OCI-LY7 (cell line): ENCODE results near the gene CETN1. TPM values are rescaled to one million over a fixed set of nuclear protein-coding genes. Genes with fewer than 3 reads are reported as not detected.

Experiments
- BruUV-seq: library from RNA; stranded (reverse); fragments of 400-500 nt; replicated peaks from 2 replicates; lab custom pipeline; 2021; lab: Mats Ljungman, UMichigan
- CTCF ChIA-PET: fragments of 300-600 bp; sonication (Branson Sonifier 250); formaldehyde crosslinking; loops from one replicate; lab custom pipeline; 2022; ENCODE audit warnings: antibody characterized with exemption; ENCODE audit not compliant: unreplicated experiment; lab: Charles Lee
- POLR2A ChIA-PET: fragments of 300-600 bp; sonication (Branson Sonifier 250); formaldehyde crosslinking; loops from one replicate; lab custom pipeline; 2022; ENCODE audit warnings: antibody characterized with exemption; lab: Charles Lee
- DNase-seq: peaks from one replicate; pipeline ENCODE4 v3.0.0-alpha.2; 2015; ENCODE audit warnings: low spot score
- H2AFZ ChIP-seq: fragments of 200-600 bp; sonication (generic), shearing (Covaris generic); 2 replicates; pipeline ENCODE4 v1.6.1; 2014; ENCODE audit warnings: mild to moderate bottlenecking, antibody characterized with exemption, low read length, moderate library complexity
- H3K27ac ChIP-seq: fragments of 200-600 bp; sonication (generic); 2 replicates; pipeline ENCODE4 v1.5.1; 2014; ENCODE audit warnings: mixed run types, low read depth, mild to moderate bottlenecking, moderate library complexity, low read length, inconsistent platforms; ENCODE audit not compliant: poor library complexity, severe bottlenecking
- H3K36me3 ChIP-seq: fragments of 200-600 bp; sonication (generic); 2 replicates; pipeline ENCODE4 v1.6.1; 2014; ENCODE audit warnings: mild to moderate bottlenecking, antibody characterized with exemption, low read length, moderate library complexity, mixed read lengths; ENCODE audit not compliant: insufficient read depth
- H3K4me1 ChIP-seq: fragments of 200-600 bp; sonication (generic); 2 replicates; pipeline ENCODE4 v1.5.1; 2014; ENCODE audit warnings: mild to moderate bottlenecking, low read length; ENCODE audit not compliant: insufficient read depth, poor library complexity, severe bottlenecking
- H3K4me2 ChIP-seq: fragments of 200-600 bp; sonication (generic); 2 replicates; pipeline ENCODE4 v1.6.1; 2014; ENCODE audit warnings: mild to moderate bottlenecking, low read length
- H3K4me3 ChIP-seq: fragments of 200-600 bp; sonication (generic); 2 replicates; pipeline ENCODE4 v1.5.1; 2014; ENCODE audit warnings: mild to moderate bottlenecking, low read depth, low read length; ENCODE audit not compliant: poor library complexity, severe bottlenecking
- H3K79me2 ChIP-seq: fragments of 200-600 bp; sonication (generic); 2 replicates; pipeline ENCODE4 v1.6.1; 2016; ENCODE audit warnings: low read depth, mild to moderate bottlenecking, low read length, moderate library complexity, mixed read lengths; ENCODE audit not compliant: insufficient read depth
- H3K9me2 ChIP-seq: fragments of 200-600 bp; sonication (generic); 2 replicates; pipeline ENCODE4 v1.6.1; 2016; ENCODE audit warnings: mild to moderate bottlenecking, low read length, mixed read lengths; ENCODE audit not compliant: insufficient read depth
- H3K9me3 ChIP-seq: fragments of 200-600 bp; sonication (generic); 2 replicates; pipeline ENCODE4 v1.6.1; 2014; ENCODE audit warnings: mild to moderate bottlenecking, mixed run types, low read length, mixed read lengths
- H4K20me1 ChIP-seq: fragments of 200-600 bp; sonication (generic); 2 replicates; pipeline ENCODE4 v1.6.1; 2014; ENCODE audit warnings: mild to moderate bottlenecking, antibody characterized with exemption, low read length, moderate library complexity, mixed read lengths; ENCODE audit not compliant: insufficient read depth
- CTCF ChIP-seq: fragments of 200-600 bp; sonication (generic); conservative IDR thresholded peaks from 2 replicates; pipeline ENCODE4 v1.5.1; 2014; ENCODE audit warnings: mild to moderate bottlenecking, antibody characterized with exemption, low read length, moderate library complexity, mixed read lengths
- EZH2phosphoT487 ChIP-seq: fragments of 200-600 bp; sonication (generic); IDR thresholded peaks from 2 replicates; pipeline ENCODE4 v1.6.1; 2018; ENCODE audit warnings: low read depth, borderline replicate concordance, mild to moderate bottlenecking, mixed run types, antibody characterized with exemption, low read length, moderate library complexity, mixed read lengths
- intact Hi-C: fragments of 100-400 bp; cut with micrococcal nuclease; formaldehyde crosslinking; loops from one replicate; pipeline ENCODE4 v1.10.0; 2022; ENCODE audit not compliant: unreplicated experiment
- total RNA-seq, 2 experiments: library from RNA; depleted of rRNA in 1 of 2; stranded (reverse); fragments of >200 nt in 1 of 2; shearing (Covaris generic) in 1 of 2; gene quantifications; 2 replicates each; pipeline ENCODE4 v1.2.3, GENCODE V29; 2014 to 2022

Gene CETN1
- total RNA-seq, 2 experiments from 2014 or later = not detected

- DNase-seq = no peak
- Histone ChIP-seq H3K27ac (no peak overlapping the region), H3K4me1 (no peaks in the 10 kb centered on the region), H3K9me3 (no peaks in the 10 kb centered on the region), H4K20me1 (no peaks in the 10 kb centered on the region), H3K4me3 (no peak overlapping the region), H2AFZ (no peak overlapping the region), H3K4me2 (no peak overlapping the region), H3K9me2 (no peaks in the 10 kb centered on the region), H3K79me2 (no peaks in the 10 kb centered on the region), H3K36me3 (no peaks in the 10 kb centered on the region)
- ChIA-PET POLR2A (no interaction called here), CTCF (no interaction called here)
- TF ChIP-seq CTCF (no peak), EZH2phosphoT487 (no peak)
- intact Hi-C loops = no loop called here
- no TSS peak for BruUV-seq
Measured at GRCh38 chr18:612156-612555, 32.0 kb downstream of the CETN1 start.

- Histone ChIP-seq H3K4me1 (no peaks in the 10 kb centered on the region), H3K79me2 (no peaks in the 10 kb centered on the region), H2AFZ (no peak overlapping the region), H3K36me3 (no peaks in the 10 kb centered on the region), H3K27ac (no peak overlapping the region), H3K9me2 (no peaks in the 10 kb centered on the region), H3K9me3 (no peaks in the 10 kb centered on the region), H4K20me1 (no peaks in the 10 kb centered on the region), H3K4me2 (no peak overlapping the region), H3K4me3 (no peak overlapping the region)
- intact Hi-C loops = no loop called here
- ChIA-PET POLR2A (no interaction called here), CTCF (no interaction called here)
- no peak for TF ChIP-seq EZH2phosphoT487
- TF ChIP-seq CTCF = no peak
- BruUV-seq = no TSS peak
- no peak for DNase-seq
Measured at GRCh38 chr18:614193-614592, 34.0 kb downstream of the CETN1 start.

GRCh38 chr18:615092-615521 is 34.9 kb downstream of the CETN1 start:
- intact Hi-C loops = no loop called here
- no peaks in the 10 kb centered on the region for H3K9me3 ChIP-seq
- H3K9me2 ChIP-seq = no peaks in the 10 kb centered on the region
- CTCF ChIA-PET = no interaction called here
- no peak overlapping the region for H2AFZ ChIP-seq
- no TSS peak for BruUV-seq
- TF ChIP-seq EZH2phosphoT487 (no peak), CTCF (no peak)
- no peaks in the 10 kb centered on the region for H3K79me2 ChIP-seq
- H4K20me1 ChIP-seq = no peaks in the 10 kb centered on the region
- no peak overlapping the region for H3K4me3 ChIP-seq
- no peaks in the 10 kb centered on the region for H3K36me3 ChIP-seq
- H3K4me2 ChIP-seq = no peak overlapping the region
- no peaks in the 10 kb centered on the region for H3K4me1 ChIP-seq
- POLR2A ChIA-PET = no interaction called here
- DNase-seq = no peak
- H3K27ac ChIP-seq = no peak overlapping the region
